RPMI7951 (cell line): ENCODE results near the gene GFY. TPM values are rescaled to one million over a fixed set of nuclear protein-coding genes. Genes with fewer than 3 reads are reported as not detected.

Experiments
- DNase-seq: peaks from one replicate; pipeline ENCODE4 v3.0.0-alpha.2; 2012; ENCODE audit warnings: low read depth
- total RNA-seq: library from RNA; depleted of rRNA; stranded (reverse); fragments of >200 nt; shearing (Covaris generic); gene quantifications from 2 replicates; pipeline ENCODE4 v1.2.3, GENCODE V29; 2014; rRNA removed

Gene GFY, protein sequence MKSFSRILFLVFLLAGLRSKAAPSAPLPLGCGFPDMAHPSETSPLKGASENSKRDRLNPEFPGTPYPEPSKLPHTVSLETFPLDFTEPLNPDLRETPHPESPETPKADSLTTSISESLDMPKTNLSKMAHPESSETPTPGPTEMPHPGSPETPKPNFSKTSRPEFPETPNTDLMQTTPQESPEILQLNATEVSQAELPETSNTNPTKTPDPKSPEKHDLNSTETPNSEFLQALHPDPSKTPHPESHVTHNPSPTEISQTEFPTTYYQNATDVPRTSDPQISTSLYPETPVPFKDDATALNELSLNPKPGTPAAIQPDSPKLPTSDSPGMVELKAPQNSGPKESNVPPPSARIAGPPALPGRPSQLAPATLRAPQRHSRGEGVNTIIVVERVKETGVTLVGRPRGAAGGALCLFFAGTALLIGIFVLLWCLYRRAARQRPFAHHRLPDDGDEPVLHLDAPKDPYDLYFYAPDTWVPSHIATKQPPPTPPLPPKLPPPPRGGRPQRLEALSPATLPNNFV
- not detected in 2 replicates for total RNA-seq

DNA sequence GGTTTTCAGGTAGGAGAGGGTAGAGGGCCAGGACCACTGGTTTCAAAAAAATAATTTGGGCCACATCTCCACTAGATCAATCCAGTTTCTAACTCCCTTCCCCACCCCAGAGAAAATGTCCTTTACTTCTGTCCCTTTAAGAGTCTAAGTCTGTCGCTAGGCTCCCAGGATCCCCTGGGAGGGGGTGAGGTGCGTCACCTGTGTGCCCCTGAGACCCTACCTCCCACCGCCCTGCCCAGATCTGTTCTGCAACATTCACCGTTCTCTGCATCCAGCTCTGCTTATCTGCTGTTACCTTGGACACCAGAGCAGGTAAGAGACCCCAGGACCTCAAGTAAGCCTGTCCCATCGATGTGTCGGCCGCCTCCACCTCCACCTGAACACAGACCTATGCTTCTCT, at the start of gene GFY:
Gene GFY, plus strand, starts transcription at position 211 of the 400 bp plus-strand sequence. CDS start 1,043 bp downstream, outside the sequence.
- DNase-seq, result no peak

DNA sequence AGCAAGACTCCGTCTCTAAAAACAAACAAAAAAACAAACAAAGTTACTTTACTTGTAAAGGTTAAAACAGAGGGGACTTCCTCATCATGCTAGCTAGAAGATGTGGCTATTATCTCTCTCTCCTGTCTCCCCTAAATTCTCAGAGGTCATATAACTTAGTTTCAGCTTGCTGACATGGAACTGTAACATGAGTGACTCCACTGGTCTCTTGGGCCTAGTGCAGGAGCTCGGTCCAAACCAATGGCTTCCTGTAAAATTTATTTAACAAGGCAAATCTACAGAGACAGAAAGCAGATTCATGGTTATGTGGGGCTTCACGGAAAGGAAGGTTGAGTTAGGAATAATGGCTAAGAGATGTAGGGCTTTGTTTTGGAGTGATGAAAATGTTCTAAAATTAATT, 46.7 kb upstream of the GFY start:
- DNase-seq, result no peak

DNA sequence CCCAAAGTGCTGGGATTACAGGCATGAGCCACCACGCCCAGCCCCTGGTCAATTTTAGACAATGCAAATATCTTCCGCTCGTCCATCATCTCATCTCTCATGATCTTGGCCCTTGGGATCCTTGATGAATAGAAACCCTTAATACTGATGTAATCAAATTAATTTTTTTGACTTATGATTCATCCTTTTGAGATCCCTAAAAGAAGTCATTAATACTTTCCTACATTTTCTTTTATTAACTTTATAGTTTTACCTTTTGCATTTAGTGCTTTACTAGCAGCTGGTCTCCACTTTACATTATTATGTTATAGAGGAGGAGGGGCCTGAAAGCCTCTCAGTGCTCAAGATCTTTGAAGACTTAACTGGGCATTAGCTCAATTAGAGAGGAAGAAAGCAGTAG, 44.8 kb upstream of the GFY start:
- no peak for DNase-seq

DNA sequence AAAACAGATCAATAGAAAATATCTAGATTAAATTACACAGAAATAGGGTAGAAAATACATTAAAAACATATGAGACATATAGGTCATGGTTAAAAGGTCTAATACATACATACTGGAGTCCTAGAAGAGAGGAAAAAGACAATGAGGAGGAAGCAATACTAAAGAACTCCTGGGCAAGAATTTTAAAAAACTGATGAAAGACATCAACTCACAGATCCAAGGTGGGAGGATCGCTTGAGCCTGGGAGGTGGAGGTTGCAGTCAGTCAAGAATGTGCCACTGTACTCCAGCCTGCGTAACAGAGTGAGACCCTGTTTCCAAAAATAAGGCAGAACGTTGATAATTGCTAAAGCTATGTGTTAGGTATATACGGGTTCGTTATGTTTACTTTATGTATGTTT, 42.5 kb upstream of the GFY start:
- no peak for DNase-seq

DNA sequence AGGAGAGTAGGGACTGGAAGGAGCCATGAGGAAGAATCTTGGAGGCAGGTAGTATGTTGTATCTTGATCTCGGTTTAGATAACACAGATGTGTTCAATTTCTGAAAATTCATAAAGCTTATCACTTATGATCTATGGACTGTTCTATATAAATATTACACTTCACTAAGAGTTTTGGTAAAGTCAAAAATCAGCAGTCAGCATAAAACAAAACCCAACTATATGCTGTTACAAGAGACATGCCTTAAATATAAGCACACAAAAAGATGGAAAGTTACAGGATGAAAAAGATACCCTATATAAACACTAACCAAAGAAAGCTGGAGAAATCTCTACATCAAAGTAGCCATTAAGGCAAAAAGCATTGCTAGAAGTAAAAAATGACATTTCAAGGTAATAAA, 41.6 kb upstream of the GFY start:
- no peak for DNase-seq

DNA sequence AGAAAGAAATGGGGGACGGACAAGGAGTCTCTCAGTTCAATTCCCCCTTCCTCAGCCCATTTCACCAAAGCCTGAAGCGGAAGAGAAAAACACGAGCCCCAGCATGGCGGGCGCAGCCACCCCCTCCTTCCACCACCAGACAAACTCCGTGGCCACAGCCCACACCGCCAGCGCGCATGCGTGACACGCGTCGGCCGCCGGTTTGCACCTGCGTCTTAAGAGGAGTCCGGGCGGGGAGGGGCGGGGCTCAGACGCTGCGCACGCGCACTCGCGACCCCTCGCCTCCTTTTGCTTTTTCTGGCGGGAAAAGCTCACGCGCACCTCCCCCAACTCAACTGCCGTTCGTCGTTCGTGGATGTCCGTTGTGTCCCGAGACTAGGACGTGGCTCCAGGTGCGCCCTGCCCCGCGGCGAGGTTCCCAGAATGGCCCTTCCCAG, 37.2 kb upstream of the GFY start, which contains the start of gene KASH5:
Gene KASH5, plus strand, starts transcription at position 314 of the 437 bp plus-strand sequence. CDS start 2,635 bp downstream, outside the sequence.
- peak; percentile 86 for DNase-seq

DNA sequence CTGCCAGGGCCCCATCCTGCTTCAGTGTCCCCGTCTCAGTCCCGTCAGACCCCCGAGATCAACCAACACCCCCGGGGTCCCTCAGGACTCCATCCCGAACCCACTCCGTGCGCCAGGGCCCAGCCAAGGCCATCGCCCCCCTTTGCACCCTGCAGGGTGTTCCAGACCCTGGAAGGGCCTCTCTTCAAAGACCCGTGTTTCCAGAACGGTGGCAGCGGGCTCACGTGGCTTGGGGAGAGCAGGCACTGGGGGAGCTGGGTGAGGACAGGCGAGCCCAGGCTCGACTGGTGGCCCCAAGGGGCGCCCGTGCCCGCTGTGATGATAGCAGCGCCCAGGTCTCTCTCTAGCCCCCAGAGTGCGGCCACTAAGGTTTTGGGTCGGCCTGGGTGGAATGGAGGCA, 35.8 kb upstream of the GFY start:
- DNase-seq, result no peak

DNA sequence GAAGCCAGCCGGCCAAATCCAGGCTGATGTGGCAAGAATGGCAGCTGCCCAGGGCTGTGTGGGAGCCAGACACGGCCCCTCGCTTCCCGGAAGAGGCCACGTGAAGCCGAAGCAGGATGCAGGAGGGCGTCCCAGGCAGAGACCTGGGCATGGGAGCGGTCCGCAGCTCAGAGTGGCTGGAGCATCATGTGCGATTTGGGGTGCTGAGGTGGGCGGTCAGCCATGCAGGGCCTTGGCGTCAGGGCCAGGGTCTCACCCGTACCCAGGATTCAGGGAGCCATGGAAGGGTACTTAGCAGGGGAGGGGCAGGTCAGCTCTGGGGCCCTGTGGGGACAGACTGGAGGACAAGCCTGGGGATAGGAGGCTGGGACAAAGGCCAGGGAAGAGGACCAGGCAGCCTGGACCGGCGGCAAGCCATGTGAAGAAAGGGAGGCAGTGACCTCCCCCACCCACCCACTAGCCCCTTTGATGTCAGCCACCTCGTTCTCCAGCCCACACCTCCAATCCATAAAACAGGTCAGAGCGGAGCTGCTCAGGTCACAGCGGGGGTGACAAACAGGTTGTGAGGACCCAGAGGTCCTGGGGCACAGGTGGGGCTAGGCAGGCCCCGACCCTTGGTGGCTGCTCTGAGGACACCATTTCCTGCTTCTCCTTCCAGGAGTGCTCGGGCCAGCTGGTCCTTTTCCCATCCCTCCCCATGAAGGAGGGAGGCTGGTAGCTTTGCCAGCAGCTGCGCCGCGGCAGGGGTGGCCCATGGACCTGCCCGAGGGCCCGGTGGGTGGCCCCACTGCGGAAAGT, 34.9 kb upstream of the GFY start:
- no peak for DNase-seq

DNA sequence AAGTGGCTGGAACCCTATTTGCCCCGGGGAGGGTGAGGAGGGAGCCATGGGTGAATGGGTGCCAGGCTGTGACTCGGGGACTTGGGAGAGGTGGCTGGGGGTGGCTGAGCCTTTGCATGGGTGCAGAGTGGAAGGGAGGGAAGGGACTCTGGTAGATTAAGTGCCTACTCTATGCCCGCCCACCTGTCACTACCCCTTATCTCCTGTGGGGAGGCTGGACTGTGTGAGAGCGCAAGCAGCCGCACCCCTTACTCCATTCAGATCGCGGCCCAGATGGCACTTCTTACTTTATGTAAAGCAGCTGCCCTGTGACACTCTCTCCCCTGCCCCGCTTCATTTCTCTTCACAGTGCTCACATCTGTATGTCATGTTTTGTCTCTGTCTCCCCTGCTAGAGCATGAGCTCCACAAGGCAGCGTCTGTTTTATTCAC, 34.2 kb upstream of the GFY start:
- no peak for DNase-seq

DNA sequence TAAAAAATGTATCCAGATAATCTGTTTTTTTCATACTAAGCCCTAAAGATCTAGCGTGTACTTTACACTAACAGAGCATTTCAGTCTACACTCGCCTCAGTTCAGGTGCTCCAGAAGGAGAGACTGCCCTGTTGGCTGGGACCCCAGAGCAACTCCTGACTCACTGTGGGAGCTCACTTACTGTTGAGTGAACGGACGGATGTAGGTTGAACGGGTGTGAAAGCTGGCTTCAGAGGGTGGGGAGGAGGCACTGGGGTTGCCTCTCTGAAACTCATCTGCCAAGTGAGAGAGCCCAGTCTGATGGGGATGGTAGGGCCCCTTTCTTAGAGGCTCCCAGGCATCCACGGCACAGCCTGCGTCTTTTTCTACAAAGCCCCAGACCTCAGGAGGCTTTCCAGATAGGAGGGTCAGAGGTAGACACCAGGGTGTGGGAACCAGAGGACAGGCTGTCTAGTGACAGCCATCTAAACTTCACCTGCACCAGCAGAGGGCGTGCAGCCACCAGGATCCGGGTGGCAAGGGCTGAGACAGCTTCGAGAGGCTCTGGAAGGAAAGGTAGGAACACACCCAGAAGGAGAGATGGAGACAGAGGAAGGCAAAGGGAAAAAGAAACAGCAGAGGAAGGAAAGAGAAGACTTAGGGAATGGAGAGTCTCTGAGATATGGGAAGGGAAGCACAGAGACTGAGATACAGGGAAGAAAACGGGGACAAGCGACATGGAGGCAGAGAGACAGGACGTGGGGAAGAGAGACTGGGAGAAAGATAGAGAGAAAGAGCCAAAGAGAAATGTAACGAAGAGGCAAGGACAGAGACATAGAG, 33.4 kb upstream of the GFY start:
- DNase-seq, result peak; percentile 72

DNA sequence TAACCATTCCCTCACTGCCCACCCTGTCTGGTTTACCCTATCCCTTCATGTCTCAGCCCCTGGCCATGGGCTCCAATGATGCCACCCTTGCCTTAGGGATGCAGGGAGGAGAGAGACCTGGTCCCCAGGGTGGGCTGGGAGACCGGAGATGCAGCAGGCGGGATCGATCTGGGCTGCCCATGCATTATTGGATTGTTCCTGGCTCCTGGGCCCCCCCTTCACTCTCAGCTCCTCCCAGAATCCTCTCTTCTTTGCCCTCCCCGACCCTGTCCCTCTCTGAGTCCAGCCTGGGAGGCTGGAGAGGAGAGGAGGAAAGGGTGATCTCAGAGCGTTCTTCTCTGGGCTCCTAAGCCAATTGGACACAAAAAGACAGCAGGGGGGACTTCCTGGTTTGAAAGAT, 31.3 kb upstream of the GFY start:
- no peak for DNase-seq

DNA sequence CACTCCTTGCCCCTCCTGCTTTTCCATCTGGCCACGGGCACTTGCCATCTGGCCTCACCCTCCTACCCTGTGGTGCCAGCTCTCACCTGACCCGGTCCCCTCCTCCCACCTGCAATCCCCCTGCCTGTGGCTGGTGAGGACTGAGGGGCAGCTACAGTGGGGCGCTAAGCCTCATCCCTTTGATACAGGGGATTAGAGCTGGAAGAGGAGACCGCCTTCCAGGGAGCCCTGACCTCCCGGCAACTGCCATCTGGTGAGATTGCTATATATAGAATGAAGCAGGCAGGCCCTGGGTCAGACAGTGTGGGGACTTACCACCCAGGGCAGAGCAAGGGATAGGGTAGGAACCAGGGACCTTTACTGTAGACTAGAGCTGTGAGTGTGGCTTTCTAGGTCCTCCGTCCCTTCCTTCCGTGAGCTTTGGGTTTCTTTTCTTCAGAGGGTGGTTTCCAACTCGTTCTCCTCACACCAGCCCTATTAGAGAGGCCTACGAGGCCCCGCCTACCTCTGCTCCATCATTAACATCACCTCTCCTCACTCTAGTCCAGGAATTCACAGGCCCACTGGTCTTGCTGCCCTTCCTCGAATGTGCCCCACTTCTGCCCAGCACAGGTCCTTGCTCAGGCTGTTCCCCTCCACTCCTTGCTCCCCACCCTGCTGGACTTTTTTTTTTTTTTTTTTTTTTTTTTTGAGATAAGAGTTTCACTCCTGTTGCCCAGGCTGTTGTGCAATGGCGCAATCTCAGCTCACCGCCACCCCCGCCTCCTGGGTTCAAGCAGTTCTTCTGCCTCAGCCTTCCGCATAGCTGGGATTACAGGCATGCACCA, 29.4 kb upstream of the GFY start:
- no peak for DNase-seq

DNA sequence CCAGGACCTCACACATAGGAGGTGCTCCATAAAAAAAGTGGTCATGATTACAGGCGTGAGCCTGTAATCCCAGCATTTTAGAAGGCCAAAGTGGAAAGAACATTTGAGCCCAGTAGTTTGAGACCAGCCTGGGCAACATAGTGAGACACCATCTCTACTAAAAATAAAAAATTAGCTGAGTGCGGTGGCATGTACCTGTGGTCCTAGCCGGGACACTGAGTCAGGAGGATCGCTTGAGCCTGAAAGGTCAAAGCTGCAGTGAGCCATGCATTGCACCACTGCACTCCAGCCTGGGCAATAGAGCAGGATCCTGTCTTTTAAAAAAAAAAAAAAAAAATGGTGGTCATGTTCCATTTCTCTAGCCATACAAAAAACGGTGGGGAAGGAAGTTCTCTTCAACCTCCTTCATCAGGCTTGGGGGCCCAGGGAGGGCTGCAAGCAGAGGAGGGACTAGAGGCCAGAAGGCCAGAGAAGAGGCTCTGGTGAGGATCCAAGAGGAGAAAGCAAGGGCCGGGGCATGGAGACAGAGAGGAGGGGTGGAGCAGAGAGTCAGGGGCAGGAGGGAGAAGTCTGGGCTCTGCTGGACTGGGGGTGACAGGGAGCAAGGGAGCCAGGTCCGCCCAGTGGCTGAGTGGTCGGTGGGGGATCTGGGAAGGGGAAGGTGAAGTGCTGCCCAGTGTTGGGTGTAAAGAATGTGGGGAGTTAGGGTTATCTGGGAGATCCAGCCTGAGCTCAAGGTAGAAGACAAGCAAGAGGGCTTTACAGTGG, 28.3 kb upstream of the GFY start:
- no peak for DNase-seq

DNA sequence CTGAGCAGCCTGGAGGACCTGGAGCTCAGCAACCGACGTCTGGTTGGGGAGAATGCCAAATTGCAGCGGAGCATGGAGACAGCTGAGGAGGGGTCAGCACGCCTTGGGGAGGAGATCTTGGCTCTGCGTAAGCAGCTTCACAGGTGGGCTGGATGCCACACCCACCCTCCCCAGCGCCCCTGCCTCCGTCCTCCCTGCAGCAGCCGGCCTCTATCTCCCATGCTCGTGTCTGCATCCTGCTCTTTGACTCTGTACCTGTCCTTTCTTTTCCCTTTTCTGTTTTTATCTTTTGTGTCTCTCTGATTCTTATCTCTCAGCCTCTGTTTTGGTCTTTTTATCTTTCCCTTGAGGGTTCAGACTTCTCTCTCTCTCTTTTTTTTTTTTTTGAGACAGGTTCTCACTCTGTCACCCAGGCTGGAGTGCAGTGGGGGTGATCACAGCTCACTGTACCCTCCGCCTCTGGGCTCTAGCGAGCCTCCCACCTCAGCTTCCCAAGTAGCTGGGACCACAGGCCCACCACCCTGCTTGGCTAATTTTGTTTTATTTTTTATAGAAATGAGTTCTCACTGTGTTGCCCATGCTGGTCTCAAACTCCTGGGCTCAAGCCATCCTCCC, 27.1 kb upstream of the GFY start:
- no peak for DNase-seq

DNA sequence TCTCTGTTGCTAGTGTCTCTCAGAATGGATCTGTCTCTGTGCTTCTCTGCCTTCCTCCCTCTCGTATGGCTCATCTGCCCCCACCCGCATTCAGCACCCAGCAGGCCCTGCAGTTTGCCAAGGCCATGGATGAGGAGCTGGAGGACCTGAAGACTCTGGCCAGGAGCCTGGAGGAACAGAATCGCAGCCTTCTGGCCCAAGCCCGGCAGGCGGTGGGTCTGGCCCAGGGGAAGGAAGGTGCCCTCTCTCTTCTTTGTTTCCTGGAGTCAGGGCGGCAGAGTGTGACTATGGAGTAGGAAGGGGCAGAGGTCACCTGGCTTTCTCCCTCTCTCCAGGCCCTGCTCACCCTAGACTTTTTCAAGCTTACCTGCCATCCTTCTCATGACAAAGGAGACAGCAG, 26.3 kb upstream of the GFY start:
- no peak for DNase-seq

DNA sequence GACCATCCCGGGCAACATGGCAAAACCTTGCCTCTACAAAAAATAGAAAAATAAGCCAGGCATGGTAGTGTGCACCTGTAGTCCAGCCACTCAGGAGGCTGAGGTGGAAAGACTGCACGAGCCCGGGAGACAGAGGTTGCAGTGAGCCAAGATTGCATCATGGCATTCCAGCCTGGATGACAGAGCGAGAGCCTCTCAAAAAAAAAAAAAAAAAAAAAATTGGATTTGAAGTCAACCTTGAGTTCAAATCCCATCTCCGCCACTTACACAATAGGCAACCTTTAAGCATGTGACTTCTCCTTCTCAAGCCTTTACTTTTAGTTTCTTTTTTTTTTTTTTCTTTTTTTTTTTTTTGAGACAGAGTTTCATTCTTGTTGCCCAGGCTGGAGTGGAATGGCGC, 25.2 kb upstream of the GFY start:
- DNase-seq, result no peak

DNA sequence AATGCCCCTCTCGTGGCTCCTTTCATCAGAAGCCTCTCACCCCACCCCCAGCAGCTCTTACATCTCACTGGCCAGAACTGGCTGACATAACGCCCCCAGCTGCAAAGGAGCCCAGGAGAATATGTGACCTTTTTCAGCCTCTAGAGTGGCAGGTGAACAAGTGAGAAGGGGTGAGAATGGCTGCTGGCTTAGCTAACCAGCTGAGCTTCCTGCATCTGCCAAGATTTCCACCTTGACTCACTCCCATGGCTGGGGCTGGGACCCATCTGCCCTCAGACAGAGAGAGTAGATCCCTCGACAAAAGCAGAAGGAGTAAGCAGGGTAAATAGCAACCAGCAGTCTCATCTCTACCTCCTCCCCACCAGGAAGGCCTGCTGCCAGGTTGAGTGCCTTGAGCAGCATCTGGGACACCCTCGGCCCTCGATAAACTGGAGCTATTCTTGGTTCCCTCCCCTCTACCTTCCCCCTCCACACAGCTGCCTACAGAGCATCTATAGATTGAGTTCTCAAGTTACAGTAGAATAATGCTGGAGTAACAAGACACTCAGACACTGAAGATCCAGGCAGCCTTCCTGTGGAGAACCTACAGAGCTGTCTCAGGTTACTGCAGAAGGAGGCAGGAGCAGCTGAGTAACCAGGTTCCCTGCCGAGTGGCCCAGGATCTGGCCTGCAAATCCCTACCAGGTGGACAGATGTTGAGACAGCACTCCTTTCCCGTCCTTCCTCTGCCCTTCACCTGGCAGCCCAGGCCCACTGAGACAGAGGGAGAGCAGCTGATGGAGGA, 21.6 kb upstream of the GFY start:
- DNase-seq, result no peak

DNA sequence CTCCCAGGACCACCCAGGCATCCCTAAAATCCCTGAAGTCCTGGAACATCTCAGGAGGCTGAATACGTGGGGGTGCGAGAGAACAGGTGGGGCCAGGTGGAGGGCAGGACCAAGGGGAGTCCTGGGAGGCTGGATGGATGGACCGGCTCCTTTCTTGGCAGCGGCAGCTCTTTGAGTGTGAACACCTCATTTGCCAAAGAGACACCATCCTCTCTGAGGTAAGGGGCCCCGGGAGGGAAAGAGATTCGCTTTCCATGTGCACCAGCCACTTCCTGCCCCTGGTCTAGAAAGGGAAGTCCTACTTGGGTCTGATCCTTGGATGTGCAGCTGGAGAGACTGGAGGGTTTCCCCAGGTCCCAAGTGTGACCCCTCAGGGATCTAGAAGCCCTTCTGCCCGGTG, 18.1 kb upstream of the GFY start:
- no peak for DNase-seq

DNA sequence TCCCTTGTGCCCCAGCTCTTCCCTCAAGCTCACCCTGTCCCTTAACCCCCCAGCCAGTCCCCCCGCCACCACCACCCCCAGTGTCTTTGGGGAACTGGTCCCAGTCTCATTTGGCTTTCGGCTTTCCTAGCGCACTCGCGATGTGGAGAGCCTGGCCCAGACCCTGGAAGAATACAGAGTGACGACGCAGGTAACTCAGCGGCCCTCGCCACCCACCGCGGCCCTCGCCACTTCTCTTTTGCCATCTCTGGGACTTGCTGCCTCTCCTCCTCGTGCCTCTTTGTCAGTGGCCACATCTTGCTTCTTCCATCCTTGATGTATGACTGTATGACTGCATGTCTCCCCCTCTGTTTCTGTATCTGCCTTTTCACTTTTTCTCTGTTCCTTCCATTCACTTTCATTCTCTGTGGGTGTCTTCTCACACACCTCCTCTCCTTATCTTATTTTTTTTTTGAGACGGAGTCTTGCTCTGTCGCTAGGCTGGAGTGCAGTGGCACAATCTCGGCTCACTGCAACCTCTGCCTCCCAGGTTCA, 17.6 kb upstream of the GFY start:
- no peak for DNase-seq
